GM19438 (cell line): ENCODE results near the gene KRT78.

Source experiments
- ATAC-seq: cut with Tn5 transposase; IDR thresholded peaks from one replicate; pipeline ENCODE4 v1.9.1; 2021; ENCODE audit warnings: low read depth; ENCODE audit not compliant: unreplicated experiment

The KRT78 gene

GRCh38 chr12:52813885-52814709 is 34.7 kb downstream of the KRT78 start, which contains the start of gene KRT4:
Gene KRT4, minus strand, starts transcription at chr12:52814116. Its CDS starts 58 bp downstream, at chr12:52814058.
- ATAC-seq, result no peak

- ATAC-seq, result no peak
These were observed 35.5 kb downstream of the KRT78 start for GRCh38 chr12:52813203-52813819.

GRCh38 chr12:52812749-52813148 is 36.0 kb downstream of the KRT78 start:
- ATAC-seq, result no peak

GRCh38 chr12:52812073-52812400 is 36.8 kb downstream of the KRT78 start:
- ATAC-seq, result no peak

GRCh38 chr12:52811191-52812072 is 37.4 kb downstream of the KRT78 start:
- ATAC-seq, result no peak

GRCh38 chr12:52810554-52810953 is 38.2 kb downstream of the KRT78 start:
- ATAC-seq, result no peak

GRCh38 chr12:52809166-52809565 is 39.6 kb downstream of the KRT78 start:
- no peak for ATAC-seq

GRCh38 chr12:52808573-52809160 is 40.1 kb downstream of the KRT78 start:
- no peak for ATAC-seq

GRCh38 chr12:52807544-52808470 is 41.0 kb downstream of the KRT78 start:
- no peak for ATAC-seq

GRCh38 chr12:52806821-52807543 is 41.8 kb downstream of the KRT78 start:
- ATAC-seq, result no peak

GRCh38 chr12:52806169-52806811 is 42.5 kb downstream of the KRT78 start:
- no peak for ATAC-seq

GRCh38 chr12:52805739-52806138 is 43.1 kb downstream of the KRT78 start:
- no peak for ATAC-seq

GRCh38 chr12:52805000-52805399 is 43.8 kb downstream of the KRT78 start:
- ATAC-seq, result no peak

- ATAC-seq, result no peak
These were observed 46.4 kb downstream of the KRT78 start for GRCh38 chr12:52802442-52802841.

- no peak for ATAC-seq
These were observed 47.0 kb downstream of the KRT78 start for GRCh38 chr12:52801773-52802172.

GRCh38 chr12:52800259-52800917 is 48.4 kb downstream of the KRT78 start:
- ATAC-seq, result no peak

GRCh38 chr12:52799505-52800211 is 49.1 kb downstream of the KRT78 start:
- ATAC-seq, result no peak
